Ramos (cell line): ENCODE results near the gene KRT25.

Experiments
- in situ Hi-C: fragments of 300-500 bp; cut with MboI; formaldehyde crosslinking; loops from one replicate; pipeline ENCODE4 v1.14.3; 2022; ENCODE audit warnings: low sequenced_read_pairs; ENCODE audit not compliant: unreplicated experiment

The KRT25 gene

GRCh38 chr17:40755231-40755630, at the start of gene KRT25:
Gene KRT25, minus strand, starts transcription at chr17:40755331. Its CDS starts 60 bp downstream, at chr17:40755271.
- in situ Hi-C loops, result no loop called here

GRCh38 chr17:40803617-40804082, 48.5 kb upstream of the KRT25 start:
- in situ Hi-C loops, result loop anchor here (10.0 kb wide), 1 partner anchor 861 kb away; no protein-coding TSS in a partner anchor

DNA sequence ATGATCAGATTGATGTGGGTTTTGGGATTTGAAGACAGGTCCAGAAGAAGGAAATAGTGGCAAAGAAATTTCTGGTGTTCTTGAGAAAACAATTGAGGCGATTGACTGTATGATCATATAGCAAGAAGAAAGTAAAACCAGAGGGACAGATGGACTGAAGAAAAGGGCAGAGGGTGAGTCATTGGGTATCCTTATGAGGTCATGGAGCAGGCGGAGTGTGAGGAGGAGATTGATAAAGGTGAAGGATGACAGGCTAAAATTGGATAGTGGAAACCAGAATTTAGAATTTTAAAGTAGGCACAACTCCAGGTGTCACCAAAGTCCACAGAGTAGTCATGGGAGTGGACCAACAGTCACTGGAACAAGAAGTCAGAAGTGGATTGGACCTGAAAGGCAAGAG, 46.0 kb upstream of the KRT25 start:
- in situ Hi-C loops, result loop anchor here (10.0 kb wide), 1 partner anchor 864 kb away; no protein-coding TSS in a partner anchor

DNA sequence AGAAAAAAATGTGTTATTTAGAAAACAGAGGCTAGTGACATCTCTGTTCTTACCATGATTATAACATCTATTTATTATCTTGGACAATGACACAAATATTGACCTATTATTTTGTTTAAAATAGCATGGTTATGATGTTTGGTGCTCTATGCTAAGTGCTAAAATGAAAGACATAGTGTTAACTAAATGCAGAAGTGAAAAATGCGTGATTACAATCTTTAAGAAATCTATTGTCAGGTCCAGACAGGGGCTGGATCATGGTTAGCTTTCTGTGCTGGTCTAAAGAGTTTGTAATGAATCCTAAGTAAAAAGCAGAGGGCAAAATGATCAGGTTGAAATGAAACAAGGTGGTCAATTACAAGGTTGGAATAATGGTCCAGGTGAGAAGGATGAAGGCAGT, 45.2 kb upstream of the KRT25 start:
- in situ Hi-C loops, result loop anchor here (10.0 kb wide), 1 partner anchor 864 kb away; no protein-coding TSS in a partner anchor

DNA sequence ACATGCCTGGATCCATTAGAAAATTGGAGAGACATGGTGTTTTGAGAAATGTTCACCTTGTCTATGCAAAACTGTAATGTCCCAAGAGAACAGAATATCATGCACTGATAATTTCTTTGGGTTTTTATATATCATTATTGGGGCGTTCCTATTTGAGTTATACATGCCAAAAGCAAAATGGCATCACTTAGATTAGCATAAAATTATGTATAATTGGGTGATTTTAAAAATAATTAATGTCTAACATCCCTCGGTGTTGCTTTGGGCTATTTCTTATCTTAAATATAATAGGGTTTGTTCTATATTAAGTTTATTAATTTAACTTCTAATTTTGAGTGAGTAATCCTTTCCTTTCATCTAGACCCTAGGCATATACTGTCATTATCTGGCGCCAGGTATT, 44.7 kb upstream of the KRT25 start, which contains the start of gene KRT28:
TSS of gene KRT28 (minus strand) at position 101 of the 400 bp plus-strand sequence. CDS start at position 35, 66 bp downstream.
- in situ Hi-C loops, result loop anchor here (10.0 kb wide), 2 partner anchors 185 to 865 kb away; no protein-coding TSS in a partner anchor

DNA sequence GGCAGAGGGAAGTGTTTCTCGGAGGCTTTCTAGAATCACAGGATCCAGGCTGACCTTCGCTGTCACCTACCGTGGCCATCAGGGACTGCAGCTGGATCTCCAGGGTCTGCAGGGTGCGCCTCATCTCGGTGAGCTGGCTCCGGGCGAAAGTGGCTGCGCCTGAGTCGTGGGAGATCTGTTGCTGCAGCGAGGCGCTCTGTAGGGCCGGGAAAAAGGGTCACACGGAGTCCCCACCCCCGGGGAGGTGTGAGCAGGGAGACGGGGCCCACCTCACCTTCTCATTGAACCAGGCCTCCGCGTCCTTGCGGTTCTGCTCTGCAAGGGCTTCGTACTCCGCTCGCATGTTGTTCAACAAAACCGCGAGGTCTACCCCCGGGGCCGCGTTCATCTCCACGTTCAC, 41.7 kb upstream of the KRT25 start:
- in situ Hi-C loops, result loop anchor here (10.0 kb wide), 1 partner anchor 182 kb away; no protein-coding TSS in a partner anchor

GRCh38 chr17:40795019-40795667, 40.0 kb upstream of the KRT25 start:
- in situ Hi-C loops, result loop anchor here (10.0 kb wide), 1 partner anchor 180 kb away; no protein-coding TSS in a partner anchor

- in situ Hi-C loops, result loop anchor here (10.0 kb wide), 1 partner anchor 180 kb away; no protein-coding TSS in a partner anchor
Measured at GRCh38 chr17:40794466-40794865, 39.3 kb upstream of the KRT25 start.

DNA sequence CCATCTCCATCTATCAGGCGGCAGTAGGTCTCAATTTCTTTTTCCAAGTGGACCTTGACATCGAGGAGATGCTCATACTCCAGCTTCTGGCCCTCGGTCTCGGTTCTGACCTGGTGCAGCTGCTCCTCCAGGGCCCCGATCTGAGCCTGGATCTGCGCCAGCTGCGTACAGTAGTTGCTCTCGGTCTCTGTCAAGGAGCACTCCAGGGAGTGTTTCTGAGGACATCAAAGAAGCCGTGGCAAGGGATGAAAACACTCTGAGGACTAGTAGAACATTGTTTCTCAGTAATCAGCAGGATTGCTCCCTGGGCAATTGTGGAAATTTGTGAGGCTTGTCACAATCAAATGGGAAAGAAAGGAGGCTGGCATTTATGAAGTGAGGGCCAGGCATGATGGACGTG, 38.7 kb upstream of the KRT25 start:
- in situ Hi-C loops, result loop anchor here (10.0 kb wide), 1 partner anchor 179 kb away; no protein-coding TSS in a partner anchor

DNA sequence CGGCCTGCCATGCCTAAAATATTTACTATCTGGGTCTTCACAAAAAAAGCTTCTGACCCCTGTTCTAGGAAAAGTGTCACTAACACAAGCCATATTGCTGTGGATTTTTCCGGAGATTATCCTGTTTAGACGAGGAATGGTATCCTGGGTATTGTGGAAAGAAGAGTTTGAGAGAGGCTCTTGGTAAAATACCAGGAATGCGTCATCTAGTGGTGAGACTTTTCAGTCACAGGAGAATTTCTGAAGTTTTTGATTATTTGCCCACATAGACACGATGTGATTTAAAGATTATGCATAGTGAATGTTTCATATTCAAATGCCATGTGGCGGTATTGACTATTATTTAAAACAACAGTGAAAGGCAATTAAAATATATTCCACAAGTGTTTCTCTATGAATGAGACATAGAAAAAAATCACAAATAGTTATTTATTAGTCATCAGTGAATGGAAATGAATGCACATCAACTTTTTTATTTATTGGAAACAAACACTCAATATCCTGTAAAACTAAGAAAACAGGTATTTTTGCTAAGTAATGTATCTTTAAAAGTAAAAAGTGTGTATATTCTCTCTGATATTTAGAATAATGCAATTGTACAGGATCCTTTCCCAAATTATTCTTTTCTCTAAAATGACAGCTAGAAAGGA, 36.8 kb upstream of the KRT25 start:
- in situ Hi-C loops, result loop anchor here (10.0 kb wide), 1 partner anchor 177 kb away; no protein-coding TSS in a partner anchor

- in situ Hi-C loops, result loop anchor here (10.0 kb wide), 1 partner anchor 176 kb away; no protein-coding TSS in a partner anchor
Measured at GRCh38 chr17:40791111-40791510, 36.0 kb upstream of the KRT25 start.

- in situ Hi-C loops, result no loop called here
Measured at GRCh38 chr17:40782450-40782849, 27.3 kb upstream of the KRT25 start, which contains the start of gene KRT27. Gene KRT27, minus strand, starts transcription at chr17:40782550. Its CDS starts 57 bp downstream, at chr17:40782493.

DNA sequence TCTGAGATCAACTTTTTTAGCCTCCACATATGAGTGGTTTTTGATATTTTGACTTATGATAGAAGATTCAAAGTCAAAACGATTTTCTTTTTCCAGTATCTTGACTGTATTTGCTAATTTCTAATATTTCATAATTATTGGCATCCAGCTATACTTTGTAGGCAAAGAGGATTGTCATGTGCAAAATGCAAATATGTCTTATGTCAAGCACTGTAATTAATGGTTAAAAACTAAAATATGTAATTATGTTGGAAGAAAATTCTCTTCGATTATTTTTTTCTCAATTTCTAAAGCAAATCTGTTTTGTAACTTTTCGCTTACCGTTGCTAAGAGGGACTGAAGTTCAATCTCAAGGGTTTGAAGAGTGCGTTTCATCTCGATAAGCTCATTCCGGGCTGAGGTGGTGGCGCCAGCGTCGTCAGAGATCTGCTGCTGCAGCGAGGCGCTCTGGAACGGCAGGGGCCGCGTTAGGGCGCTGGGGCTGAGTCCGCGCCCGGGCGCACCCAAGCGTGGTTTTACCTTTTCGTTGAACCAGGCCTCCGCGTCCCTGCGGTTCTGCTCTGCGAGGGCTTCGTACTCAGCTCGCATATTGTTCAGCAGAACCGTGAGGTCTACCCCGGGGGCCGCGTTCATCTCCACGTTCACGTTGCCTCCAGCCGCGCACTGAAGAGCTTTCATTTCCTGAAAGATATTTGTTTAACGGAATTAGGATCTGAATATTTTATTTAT, 24.2 kb upstream of the KRT25 start:
- in situ Hi-C loops, result no loop called here

GRCh38 chr17:40778461-40778860, 23.3 kb upstream of the KRT25 start:
- in situ Hi-C loops, result no loop called here

- in situ Hi-C loops, result no loop called here
Measured at GRCh38 chr17:40777971-40778370, 22.8 kb upstream of the KRT25 start.

- in situ Hi-C loops, result no loop called here
Measured at GRCh38 chr17:40777459-40777858, 22.3 kb upstream of the KRT25 start.

- in situ Hi-C loops, result no loop called here
Measured at GRCh38 chr17:40775945-40776344, 20.8 kb upstream of the KRT25 start.

- in situ Hi-C loops, result no loop called here
Measured at GRCh38 chr17:40772101-40772500, 17.0 kb upstream of the KRT25 start, which contains the start of gene KRT26. Gene KRT26, minus strand, starts transcription at chr17:40772201. Its CDS starts 88 bp downstream, at chr17:40772113.

GRCh38 chr17:40765657-40766056, 10.5 kb upstream of the KRT25 start:
- in situ Hi-C loops, result no loop called here

DNA sequence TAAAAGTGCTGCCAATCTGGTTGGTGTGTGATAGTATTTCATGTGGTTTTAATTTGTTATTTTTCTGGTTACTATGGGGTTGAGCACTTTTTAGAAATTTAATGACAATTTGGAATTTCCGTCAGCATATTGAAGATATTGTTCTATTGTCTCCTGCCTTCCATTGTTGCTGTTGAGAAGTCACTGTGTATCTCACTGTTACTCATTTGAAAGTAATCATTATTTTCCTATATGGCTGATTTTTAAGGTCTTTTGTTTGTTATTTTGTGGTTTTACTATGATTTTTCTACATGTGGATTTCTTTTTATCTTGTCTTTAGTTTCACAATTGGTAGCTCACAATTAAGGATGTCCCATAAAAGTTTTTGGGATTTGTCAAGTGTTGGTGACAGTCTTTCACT, 8.6 kb upstream of the KRT25 start:
- in situ Hi-C loops, result no loop called here
